DOHH2 (cell line): ENCODE data around the gene TMEM88.

Experiments used
- H3F3A ChIP-seq: fragments of 200-600 bp; sonication (generic), shearing (Covaris generic); 2 replicates; pipeline ENCODE4 v1.6.0; 2016; ENCODE audit warnings: antibody characterized with exemption, mild to moderate bottlenecking; ENCODE audit not compliant: control insufficient read depth, insufficient read depth
- H3K27ac ChIP-seq: fragments of 200-600 bp; sonication (generic); 2 replicates; pipeline ENCODE4 v1.5.1; 2014; ENCODE audit warnings: low read depth, mild to moderate bottlenecking, low read length, moderate library complexity
- H3K27me3 ChIP-seq: fragments of 200-600 bp; sonication (generic); 2 replicates; pipeline ENCODE4 v1.6.1; 2014; ENCODE audit warnings: mild to moderate bottlenecking, low read length, mixed read lengths; ENCODE audit not compliant: control insufficient read depth
- H3K36me3 ChIP-seq: fragments of 200-600 bp; sonication (generic); 2 replicates; pipeline ENCODE4 v1.6.1; 2014; ENCODE audit warnings: mild to moderate bottlenecking, low read length, moderate library complexity, mixed read lengths; ENCODE audit not compliant: control insufficient read depth
- H3K4me1 ChIP-seq: fragments of 200-600 bp; sonication (generic); 2 replicates; pipeline ENCODE4 v1.6.1; 2014; ENCODE audit warnings: mild to moderate bottlenecking, low read length, mixed read lengths; ENCODE audit not compliant: control insufficient read depth
- H3K4me2 ChIP-seq: fragments of 200-600 bp; sonication (generic); 2 replicates; pipeline ENCODE4 v1.6.0; 2014; ENCODE audit warnings: mild to moderate bottlenecking, low read length, moderate library complexity
- H3K4me3 ChIP-seq: fragments of 200-600 bp; sonication (generic); 2 replicates; pipeline ENCODE4 v1.5.1; 2014; ENCODE audit warnings: mild to moderate bottlenecking, low read length, mixed read lengths
- H3K79me2 ChIP-seq: fragments of 200-600 bp; sonication (generic); 2 replicates; pipeline ENCODE4 v1.6.1; 2014; ENCODE audit warnings: mild to moderate bottlenecking, low read length, mixed read lengths; ENCODE audit not compliant: control insufficient read depth
- H3K9me2 ChIP-seq: fragments of 200-600 bp; sonication (generic); replicated peaks from 2 replicates; pipeline ENCODE4 v1.6.1; 2014; ENCODE audit warnings: mild to moderate bottlenecking, low read length, mixed read lengths; ENCODE audit not compliant: control insufficient read depth
- H3K9me3 ChIP-seq: fragments of 200-600 bp; sonication (generic); 2 replicates; pipeline ENCODE4 v1.6.1; 2014; ENCODE audit warnings: antibody characterized with exemption, low read length, mixed read lengths; ENCODE audit not compliant: control insufficient read depth, insufficient read depth
- H4K20me1 ChIP-seq: fragments of 200-600 bp; sonication (generic); 2 replicates; pipeline ENCODE4 v1.6.0; 2014; ENCODE audit warnings: low read depth, mild to moderate bottlenecking, antibody characterized with exemption, low read length, moderate library complexity; ENCODE audit not compliant: control insufficient read depth, insufficient read depth
- CTCF ChIP-seq: fragments of 200-600 bp; sonication (generic); IDR thresholded peaks from one replicate; pipeline ENCODE4 v1.5.1; 2014; ENCODE audit warnings: antibody characterized with exemption, mild to moderate bottlenecking, low read depth, low read length; ENCODE audit not compliant: poor library complexity, severe bottlenecking
- EZH2phosphoT487 ChIP-seq: fragments of 200-600 bp; sonication (generic); IDR thresholded peaks from 2 replicates; pipeline ENCODE4 v1.6.1; 2017; ENCODE audit warnings: borderline replicate concordance, mild to moderate bottlenecking, antibody characterized with exemption, low read length, moderate library complexity, mixed read lengths

TMEM88 gene

GRCh38 chr17:7888184-7888920, 33.5 kb downstream of the TMEM88 start, which contains the start of gene CHD3:
Gene CHD3, plus strand, starts transcription at chr17:7888789. Its CDS starts 212 bp downstream, at chr17:7889001.
- Histone ChIP-seq H3K4me3 (peak within 1 kb of the TSS; percentile 95), H3K9me2 (no peaks in the 10 kb centered on the region), H3K4me2 (peak within 1 kb of the TSS; percentile 99), H4K20me1 (no peaks in the 10 kb centered on the region), H3K36me3 (peaks cover 61% of the 10 kb centered on the region), H3K27ac (peak within 1 kb of the TSS; percentile 96), H3F3A (peaks cover 19% of the 10 kb centered on the region), H3K9me3 (no peaks in the 10 kb centered on the region), H3K4me1 (peaks cover 28% of the 10 kb centered on the region), H3K27me3 (no peaks in the 10 kb centered on the region), H3K79me2 (peaks cover 66% of the 10 kb centered on the region)
- no peak for TF ChIP-seq EZH2phosphoT487
- no peak for TF ChIP-seq CTCF

DNA sequence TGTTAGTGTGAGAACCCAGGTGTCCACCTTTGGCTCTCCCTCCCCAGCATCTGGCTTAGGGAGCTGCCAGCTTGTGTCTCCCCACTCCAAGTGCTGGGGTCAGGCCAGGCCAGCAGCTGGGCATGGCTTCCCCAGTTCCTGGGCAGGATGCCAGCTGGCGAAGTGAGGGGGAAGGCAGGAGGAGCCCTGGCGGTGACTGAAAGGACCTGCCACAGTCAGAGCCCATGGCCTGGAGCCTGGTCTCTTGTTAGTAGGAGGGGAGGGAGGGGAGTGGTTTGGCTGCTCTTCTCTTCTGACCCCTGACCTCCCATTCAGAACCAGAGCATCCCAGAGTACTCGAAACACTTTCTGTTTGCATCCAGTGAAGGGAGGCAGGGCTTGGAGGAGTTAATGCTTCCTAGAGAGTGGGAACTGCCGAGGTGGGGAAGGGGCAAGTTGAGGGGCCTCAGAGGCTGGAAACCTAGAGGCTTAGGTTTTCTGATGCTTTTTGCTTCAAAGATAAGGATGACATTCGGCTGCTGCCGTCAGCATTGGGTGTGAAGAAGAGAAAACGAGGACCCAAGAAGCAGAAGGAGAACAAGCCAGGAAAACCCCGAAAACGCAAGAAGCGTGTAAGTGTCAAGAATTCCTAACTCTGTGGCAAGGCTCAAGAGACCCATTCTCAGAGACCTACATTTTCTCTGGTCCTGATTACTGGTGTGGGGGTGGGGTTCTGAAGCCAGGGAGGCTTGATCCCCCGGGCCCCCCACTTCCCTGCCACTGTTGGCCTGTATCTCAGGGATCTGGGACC, 34.5 kb downstream of the TMEM88 start:
- peaks cover 70% of the 10 kb centered on the region for H3K36me3 ChIP-seq
- H3K79me2 ChIP-seq: peaks cover 57% of the 10 kb centered on the region
- H4K20me1 ChIP-seq: no peaks in the 10 kb centered on the region
- no peaks in the 10 kb centered on the region for H3K9me2 ChIP-seq
- H3K27ac ChIP-seq: no peak overlapping the region
- no peaks in the 10 kb centered on the region for H3K9me3 ChIP-seq
- peaks cover 12% of the 10 kb centered on the region for H3F3A ChIP-seq
- H3K27me3 ChIP-seq: no peaks in the 10 kb centered on the region
- no peak for TF ChIP-seq CTCF
- TF ChIP-seq EZH2phosphoT487: no peak
- H3K4me1 ChIP-seq: peaks cover 20% of the 10 kb centered on the region
- no peak overlapping the region for H3K4me2 ChIP-seq
- H3K4me3 ChIP-seq: no peak overlapping the region

DNA sequence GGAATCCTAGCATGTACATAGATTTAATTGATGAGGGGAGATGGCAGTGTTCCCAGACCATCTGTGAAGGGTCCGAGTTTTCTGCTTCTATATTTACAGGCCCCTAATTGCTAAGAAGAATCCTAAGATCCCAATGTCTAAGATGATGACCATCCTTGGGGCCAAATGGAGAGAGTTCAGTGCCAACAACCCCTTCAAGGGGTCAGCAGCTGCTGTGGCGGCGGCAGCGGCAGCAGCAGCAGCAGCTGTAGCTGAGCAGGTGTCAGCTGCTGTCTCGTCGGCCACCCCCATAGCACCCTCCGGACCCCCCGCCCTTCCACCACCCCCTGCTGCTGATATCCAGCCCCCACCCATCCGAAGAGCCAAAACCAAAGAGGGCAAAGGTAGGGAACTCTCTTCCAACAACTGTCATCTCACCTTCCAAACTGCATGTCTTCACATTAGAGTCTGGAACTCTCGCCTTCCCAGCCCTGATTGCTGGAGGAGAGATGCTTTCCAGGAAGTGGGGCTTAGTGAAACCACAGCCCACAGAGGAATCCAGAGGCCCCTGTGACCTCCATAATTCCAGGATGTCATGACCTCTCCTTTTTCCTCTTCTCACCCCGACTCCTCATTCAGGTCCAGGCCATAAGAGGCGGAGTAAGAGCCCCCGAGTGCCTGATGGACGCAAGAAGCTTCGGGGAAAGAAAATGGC, 38.5 kb downstream of the TMEM88 start:
- Histone ChIP-seq H3K9me3 (no peaks in the 10 kb centered on the region), H3K27ac (no peak overlapping the region), H3K79me2 (peaks cover 26% of the 10 kb centered on the region), H3K27me3 (no peaks in the 10 kb centered on the region), H3K4me2 (no peak overlapping the region), H3K4me1 (peaks cover 4% of the 10 kb centered on the region), H4K20me1 (no peaks in the 10 kb centered on the region), H3K36me3 (peaks cover 84% of the 10 kb centered on the region), H3F3A (no peaks in the 10 kb centered on the region), H3K4me3 (no peak overlapping the region), H3K9me2 (no peaks in the 10 kb centered on the region)
- TF ChIP-seq CTCF (no peak), EZH2phosphoT487 (no peak)
